Sigmoid colon (tissue), 4 donors: ENCODE measurements around the gene UTF1.

ENCODE experiments used
- CTCF ChIP-seq, 4 experiments: fragments of 450-650 bp in 3 of 4; fragments of 200-600 bp in 1 of 4; IDR thresholded peaks; one replicate each; pipeline ENCODE4 v1.5.1; 2016 to 2019; ENCODE audit warnings: antibody characterized with exemption in 4 of 4, mild to moderate bottlenecking in 3 of 4, moderate library complexity in 2 of 4
- POLR2AphosphoS5 ChIP-seq, 4 donors: sonication (generic); formaldehyde crosslinking; IDR thresholded peaks; one replicate each; pipeline ENCODE4 v1.6.1; 2017; ENCODE audit warnings: antibody characterized with exemption in 4 of 4

- no peak for TF ChIP-seq POLR2AphosphoS5 (IDR thresholded peaks at IDR 0.05)
- TF ChIP-seq CTCF (IDR thresholded peaks at IDR 0.05), result no peak
These were observed 14.4 kb upstream of the UTF1 start for GRCh38 chr10:133215586-133215985.
